Mesothelial cell of epicardium (in vitro differentiated cells): Measurements from ENCODE around the gene TMEM54. TPM values are rescaled to one million over a fixed set of nuclear protein-coding genes. Genes with fewer than 3 reads are reported as not detected.

Experiments used
- DNase-seq, 2 experiments: peaks; one replicate each; pipeline ENCODE4 v3.0.0; 2021; ENCODE audit warnings: low spot score in 2 of 2; ENCODE audit not compliant: unreplicated experiment in 2 of 2
- H3K27ac Mint-ChIP-seq: 2 replicates; pipeline ENCODE4 v1.8.0; 2021; ENCODE audit warnings: mixed read lengths
- H3K27me3 Mint-ChIP-seq: 2 replicates; pipeline ENCODE4 v1.8.0; 2021; ENCODE audit warnings: low read depth, mixed read lengths
- H3K36me3 Mint-ChIP-seq: 2 replicates; pipeline ENCODE4 v1.8.0; 2021; ENCODE audit warnings: mixed read lengths
- H3K4me1 Mint-ChIP-seq: 2 replicates; pipeline ENCODE4 v1.8.0; 2021; ENCODE audit warnings: mixed read lengths
- H3K4me3 Mint-ChIP-seq: 2 replicates; pipeline ENCODE4 v1.8.0; 2021; ENCODE audit warnings: mild to moderate bottlenecking, moderate library complexity, mixed read lengths
- H3K9me3 Mint-ChIP-seq: 2 replicates; pipeline ENCODE4 v1.8.0; 2021; ENCODE audit warnings: mixed read lengths
- CTCF ChIP-seq: fragments of 200-600 bp; sonication (generic); IDR thresholded peaks from one replicate; pipeline ENCODE4 v1.5.0; 2021; ENCODE audit warnings: antibody characterized with exemption; ENCODE audit not compliant: unreplicated experiment
- total RNA-seq: library from RNA; stranded (reverse); gene quantifications from 3 replicates; pipeline ENCODE4 v1.2.1, GENCODE V29; 2021

TMEM54 gene, protein sequence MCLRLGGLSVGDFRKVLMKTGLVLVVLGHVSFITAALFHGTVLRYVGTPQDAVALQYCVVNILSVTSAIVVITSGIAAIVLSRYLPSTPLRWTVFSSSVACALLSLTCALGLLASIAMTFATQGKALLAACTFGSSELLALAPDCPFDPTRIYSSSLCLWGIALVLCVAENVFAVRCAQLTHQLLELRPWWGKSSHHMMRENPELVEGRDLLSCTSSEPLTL
- 46.5 to 49.0 TPM (median 47.7 TPM) in 3 replicates for total RNA-seq

DNA sequence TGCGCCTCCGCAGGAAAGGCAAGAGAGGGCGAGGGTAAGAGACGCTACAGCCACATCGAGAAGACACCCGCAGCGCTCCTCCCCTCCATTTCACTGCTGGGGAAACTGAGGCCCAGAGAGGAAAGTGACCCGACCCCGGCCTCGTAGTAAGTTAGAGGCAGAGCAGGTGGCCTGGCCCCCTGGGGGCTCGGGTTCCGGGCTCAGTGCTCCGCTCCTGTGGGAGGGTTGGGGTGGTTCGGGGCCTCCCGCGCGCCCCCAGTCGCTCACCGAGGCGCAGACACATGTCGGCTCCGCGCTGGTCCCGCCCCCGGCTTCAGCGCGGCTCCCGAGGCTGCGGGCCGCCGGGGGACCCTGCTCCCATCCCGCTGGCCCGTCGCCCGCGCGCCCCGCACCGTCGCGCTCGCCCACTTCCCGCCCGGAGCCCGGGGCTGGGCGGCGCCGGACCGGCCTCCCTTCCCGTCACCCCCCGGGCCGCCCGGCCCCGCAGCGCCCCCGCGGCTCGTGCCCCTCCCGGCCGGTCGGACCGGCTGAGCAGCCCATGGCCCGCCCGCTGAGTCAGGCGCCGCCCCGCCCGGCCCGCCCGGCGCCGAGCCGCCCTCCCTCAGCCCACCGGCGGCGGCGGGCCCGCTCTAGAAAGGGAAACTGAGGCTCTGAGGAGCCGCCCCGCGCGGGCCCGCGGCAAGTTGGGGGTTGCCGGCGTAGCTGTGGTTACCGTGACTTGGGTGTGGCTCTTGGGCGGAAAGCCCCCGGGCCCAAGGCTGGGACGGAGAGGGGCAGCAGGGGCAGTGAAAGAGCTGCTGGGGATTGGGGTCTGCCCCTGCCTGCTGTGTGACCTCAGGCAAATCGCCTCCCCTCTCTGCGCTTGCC is at the start of gene TMEM54:
Gene TMEM54, minus strand, starts transcription at position 434 of the 867 bp plus-strand sequence. Its CDS starts 151 bp downstream, at position 283.
- H3K27me3 Mint-ChIP-seq = no peaks in the 10 kb centered on the region
- H3K9me3 Mint-ChIP-seq = no peaks in the 10 kb centered on the region
- TF ChIP-seq CTCF = no peak
- no peaks in the 10 kb centered on the region for H3K36me3 Mint-ChIP-seq
- peak; percentile 41 to 63 for DNase-seq
- peak within 1 kb of the TSS; percentile 78 for H3K4me3 Mint-ChIP-seq
- H3K27ac Mint-ChIP-seq = peak within 1 kb of the TSS; percentile 39
- peaks cover 14% of the 10 kb centered on the region for H3K4me1 Mint-ChIP-seq

DNA sequence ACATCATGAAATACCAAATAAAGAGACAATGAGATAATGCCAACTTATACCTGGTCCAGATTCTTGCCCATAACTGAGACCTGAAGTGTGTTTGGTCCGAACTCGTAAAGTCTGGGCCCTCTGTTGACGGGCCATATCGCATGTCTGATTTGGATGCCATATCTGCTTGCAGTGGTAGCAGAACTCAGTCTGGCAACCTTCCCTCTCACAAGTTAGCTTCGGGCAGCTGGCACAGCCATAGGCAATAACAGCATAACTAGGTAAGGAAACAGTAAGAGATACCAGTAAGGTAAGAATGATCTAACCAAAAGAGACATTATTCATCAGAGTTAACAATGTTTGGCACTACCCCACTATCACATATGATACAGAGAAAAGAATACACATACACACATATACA is 48.3 kb upstream of the TMEM54 start:
- peaks cover 21% of the 10 kb centered on the region for H3K4me1 Mint-ChIP-seq
- no peak overlapping the region for H3K27ac Mint-ChIP-seq

DNA sequence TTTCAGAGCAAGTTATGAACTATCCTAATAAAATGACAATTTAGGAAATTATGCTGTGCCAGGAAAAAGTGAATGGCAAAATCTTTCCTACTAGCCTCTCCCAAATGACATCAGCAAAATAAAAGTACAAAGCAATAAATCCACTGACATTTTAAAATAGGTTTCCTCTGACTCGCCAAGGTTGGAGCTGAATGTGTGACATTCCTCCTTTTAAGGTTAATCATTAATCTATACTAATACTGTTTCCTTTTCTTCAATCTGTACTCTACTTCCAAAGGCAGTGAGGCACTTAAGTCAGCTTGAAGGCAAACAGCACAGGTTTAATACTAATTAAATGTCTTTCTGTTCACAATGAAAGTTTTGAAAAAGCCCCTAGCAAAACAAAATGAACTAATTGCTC is 47.7 kb upstream of the TMEM54 start:
- peaks cover 22% of the 10 kb centered on the region for H3K36me3 Mint-ChIP-seq
- no peaks in the 10 kb centered on the region for H3K9me3 Mint-ChIP-seq
- no peak for TF ChIP-seq CTCF
- no peak for DNase-seq
- H3K27ac Mint-ChIP-seq = no peak overlapping the region
- peaks cover 21% of the 10 kb centered on the region for H3K4me1 Mint-ChIP-seq
- H3K4me3 Mint-ChIP-seq = no peak overlapping the region
- no peaks in the 10 kb centered on the region for H3K27me3 Mint-ChIP-seq

More for the DNA sequence above, 48.3 kb upstream of the TMEM54 start:
- Mint-ChIP-seq H3K27me3 (no peaks in the 10 kb centered on the region), H3K9me3 (no peaks in the 10 kb centered on the region), H3K36me3 (peaks cover 16% of the 10 kb centered on the region), H3K4me3 (no peak overlapping the region)
- no peak for TF ChIP-seq CTCF
- no peak for DNase-seq

GRCh38 chr1:32948390-32948722 is 47.2 kb upstream of the TMEM54 start:
- Mint-ChIP-seq H3K27ac (no peak overlapping the region), H3K4me1 (peaks cover 21% of the 10 kb centered on the region), H3K27me3 (no peaks in the 10 kb centered on the region), H3K4me3 (no peak overlapping the region), H3K36me3 (peaks cover 24% of the 10 kb centered on the region), H3K9me3 (no peaks in the 10 kb centered on the region)
- DNase-seq = no peak
- TF ChIP-seq CTCF = no peak

- Mint-ChIP-seq H3K27me3 (no peaks in the 10 kb centered on the region), H3K9me3 (no peaks in the 10 kb centered on the region), H3K4me3 (no peak overlapping the region), H3K27ac (no peak overlapping the region), H3K36me3 (peaks cover 22% of the 10 kb centered on the region), H3K4me1 (peaks cover 21% of the 10 kb centered on the region)
- no peak for DNase-seq
- TF ChIP-seq CTCF = no peak
Measured at GRCh38 chr1:32947669-32948389, 46.6 kb upstream of the TMEM54 start.
